ENCODE results near the gene KIF2C.

GRCh38 chr1:44760876-44761275, 21.2 kb downstream of the KIF2C start:
- TF ChIP-seq CTCF (IDR thresholded peaks at IDR 0.05 in 2 of 3, conservative IDR thresholded peaks at IDR 0.05 in 1 of 3; ENCODE audit: borderline replicate concordance in 1 of 3, insufficient read depth in 1 of 3, low read depth in 2 of 3, low read length in 2 of 3) (no peak), ZFX (IDR thresholded peaks at IDR 0.05) (no peak), MAX (IDR thresholded peaks at IDR 0.05) (no peak), POLR2A (IDR thresholded peaks at IDR 0.05; ENCODE audit: borderline replicate concordance, extremely low read depth, insufficient read depth, insufficient read length) (no peak), CEBPB (IDR thresholded peaks at IDR 0.05; ENCODE audit: low read depth) (no peak), EZH2phosphoT487 (IDR thresholded peaks at IDR 0.05; ENCODE audit: borderline replicate concordance) (no peak), POLR2AphosphoS5 (IDR thresholded peaks at IDR 0.05; ENCODE audit: low read depth, low read length) (no peak), RAD21 (IDR thresholded peaks at IDR 0.05; ENCODE audit: low read depth) (no peak), ELF1 (IDR thresholded peaks at IDR 0.05; ENCODE audit: borderline replicate concordance, low read depth) (no peak), EZH2 (IDR thresholded peaks at IDR 0.05) (no peak), FOSL1 (IDR thresholded peaks at IDR 0.05; ENCODE audit: low read depth) (no peak), REST (IDR thresholded peaks at IDR 0.05; ENCODE audit: low read depth) (no peak), SIN3A (IDR thresholded peaks at IDR 0.05; ENCODE audit: low read depth) (no peak)
